Left forelimb (tissue), 1 donor: ENCODE results near the gene TBXT.
"Not testable (repeated sequence)": the region's sequence is repeated elsewhere in the genome, so short reads cannot be mapped to it uniquely, and the experiment has no call there.

Experiments used
- DNase-seq: peaks from one replicate; pipeline ENCODE4 v3.0.0-alpha.2; 2018; ENCODE audit warnings: low spot score

Gene TBXT, protein sequence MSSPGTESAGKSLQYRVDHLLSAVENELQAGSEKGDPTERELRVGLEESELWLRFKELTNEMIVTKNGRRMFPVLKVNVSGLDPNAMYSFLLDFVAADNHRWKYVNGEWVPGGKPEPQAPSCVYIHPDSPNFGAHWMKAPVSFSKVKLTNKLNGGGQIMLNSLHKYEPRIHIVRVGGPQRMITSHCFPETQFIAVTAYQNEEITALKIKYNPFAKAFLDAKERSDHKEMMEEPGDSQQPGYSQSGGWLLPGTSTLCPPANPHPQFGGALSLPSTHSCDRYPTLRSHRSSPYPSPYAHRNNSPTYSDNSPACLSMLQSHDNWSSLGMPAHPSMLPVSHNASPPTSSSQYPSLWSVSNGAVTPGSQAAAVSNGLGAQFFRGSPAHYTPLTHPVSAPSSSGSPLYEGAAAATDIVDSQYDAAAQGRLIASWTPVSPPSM

DNA sequence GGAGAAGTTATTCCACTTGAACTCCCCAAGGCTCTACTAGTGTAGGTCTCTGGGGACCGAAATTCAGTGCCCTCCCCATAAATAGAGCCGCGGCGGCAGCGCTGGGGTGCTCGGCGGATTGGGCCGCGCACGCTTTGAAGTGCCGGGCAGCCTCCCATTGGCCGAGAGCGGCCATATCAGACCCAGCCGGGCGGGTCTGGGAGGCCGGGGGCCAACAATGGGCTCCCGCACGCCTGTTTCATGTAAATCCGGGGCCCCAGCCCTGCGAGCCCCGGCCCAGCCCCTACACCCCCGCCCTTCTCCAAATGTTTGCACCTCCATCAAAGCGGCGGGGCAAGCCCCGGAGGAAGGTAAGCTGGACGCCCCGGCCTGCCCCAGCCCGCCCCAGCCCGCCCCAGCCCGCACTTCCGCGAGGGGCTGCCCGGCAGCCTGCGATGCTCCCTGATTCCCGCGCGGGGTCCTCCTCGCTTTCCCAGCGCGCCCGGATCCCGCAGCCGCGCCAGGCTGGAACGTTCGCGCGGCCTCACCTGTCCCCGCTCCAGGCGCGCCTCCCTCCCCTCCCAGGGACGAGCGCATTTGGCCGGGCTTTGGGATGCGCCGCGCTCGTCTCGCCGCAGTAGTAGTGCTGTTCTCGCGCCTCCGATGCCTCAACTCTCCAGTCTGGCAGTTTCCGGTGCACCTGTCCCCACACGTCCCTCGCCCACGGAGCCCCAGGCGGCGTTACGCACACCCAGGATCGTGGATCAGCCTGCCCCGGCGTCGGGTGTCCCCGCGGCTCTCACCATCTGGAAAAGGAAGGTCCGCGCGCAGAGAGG, at the start of gene TBXT:
Gene TBXT, minus strand, starts transcription at position 51 of the 815 bp plus-strand sequence. CDS start 260 bp downstream, outside the sequence.
- DNase-seq = no peak

DNA sequence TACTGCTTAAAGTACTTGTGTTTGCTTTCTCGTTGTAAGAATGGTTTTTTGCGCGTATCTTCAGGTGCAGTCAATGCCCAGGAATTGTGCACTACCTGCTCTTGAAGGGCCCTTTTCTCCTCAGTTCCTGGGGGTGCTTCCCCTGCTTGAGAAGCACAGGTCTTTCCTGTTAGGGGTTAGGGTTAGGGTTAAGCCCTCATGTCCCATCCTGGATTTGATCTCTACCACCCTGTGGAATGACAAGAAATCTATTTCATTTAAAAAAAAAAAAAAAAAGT, 39.6 kb upstream of the TBXT start:
- no peak for DNase-seq

DNA sequence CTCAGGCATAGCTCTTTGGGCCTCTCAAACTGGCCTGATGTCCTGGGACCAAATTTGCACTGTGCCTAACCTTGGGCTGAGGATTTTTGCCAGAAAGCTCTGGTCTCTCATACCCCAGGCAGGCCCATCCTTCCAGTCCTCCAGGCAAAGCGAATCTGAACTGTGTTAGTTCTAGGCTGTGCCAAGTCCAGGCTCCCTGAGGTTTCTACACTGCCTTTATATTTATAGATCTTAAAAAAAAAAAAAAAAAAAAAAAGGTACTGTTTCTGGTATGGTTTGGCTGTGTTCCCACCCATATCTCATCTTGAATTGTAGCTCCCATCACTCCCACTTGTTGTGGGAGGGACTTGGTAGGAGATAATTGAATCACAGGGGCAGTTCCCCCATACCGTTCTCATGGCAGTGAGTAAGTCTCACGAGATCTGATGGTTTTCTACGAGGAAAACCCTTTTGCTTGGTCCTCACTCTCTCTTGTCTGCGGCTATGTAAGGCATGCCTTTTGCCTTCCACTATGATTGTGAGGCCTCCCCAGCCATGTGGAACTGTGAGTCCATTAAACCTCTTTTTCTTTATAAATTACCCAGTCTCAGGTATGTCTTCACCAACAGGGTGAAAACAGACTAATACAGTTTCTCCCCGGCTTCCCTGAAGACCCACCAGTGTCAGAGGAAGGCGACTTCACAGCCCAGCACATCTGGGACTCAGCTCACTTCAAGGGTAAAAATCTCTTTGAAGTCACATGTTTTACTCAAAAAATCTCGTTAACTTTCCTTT, 39.0 kb upstream of the TBXT start:
- no peak for DNase-seq

DNA sequence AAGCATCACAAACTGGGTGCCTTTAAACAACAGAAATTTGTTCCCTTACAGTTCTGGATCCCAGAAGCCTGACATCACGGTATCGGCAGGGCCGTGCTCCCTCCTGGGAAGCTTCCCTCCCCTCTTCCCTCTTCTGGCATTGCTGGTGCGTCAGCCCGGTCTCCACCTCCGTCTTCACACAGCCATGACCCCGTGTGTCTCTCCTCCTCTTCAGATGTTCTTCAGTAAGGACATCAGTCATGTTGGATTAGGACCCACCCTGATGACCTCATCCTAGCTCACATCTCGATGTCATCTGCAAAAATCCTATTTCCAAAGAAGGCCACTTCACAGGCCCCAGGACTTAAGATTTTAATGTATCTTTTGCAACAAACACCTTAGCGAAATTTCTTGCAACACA, 38.4 kb upstream of the TBXT start:
- DNase-seq = no peak

DNA sequence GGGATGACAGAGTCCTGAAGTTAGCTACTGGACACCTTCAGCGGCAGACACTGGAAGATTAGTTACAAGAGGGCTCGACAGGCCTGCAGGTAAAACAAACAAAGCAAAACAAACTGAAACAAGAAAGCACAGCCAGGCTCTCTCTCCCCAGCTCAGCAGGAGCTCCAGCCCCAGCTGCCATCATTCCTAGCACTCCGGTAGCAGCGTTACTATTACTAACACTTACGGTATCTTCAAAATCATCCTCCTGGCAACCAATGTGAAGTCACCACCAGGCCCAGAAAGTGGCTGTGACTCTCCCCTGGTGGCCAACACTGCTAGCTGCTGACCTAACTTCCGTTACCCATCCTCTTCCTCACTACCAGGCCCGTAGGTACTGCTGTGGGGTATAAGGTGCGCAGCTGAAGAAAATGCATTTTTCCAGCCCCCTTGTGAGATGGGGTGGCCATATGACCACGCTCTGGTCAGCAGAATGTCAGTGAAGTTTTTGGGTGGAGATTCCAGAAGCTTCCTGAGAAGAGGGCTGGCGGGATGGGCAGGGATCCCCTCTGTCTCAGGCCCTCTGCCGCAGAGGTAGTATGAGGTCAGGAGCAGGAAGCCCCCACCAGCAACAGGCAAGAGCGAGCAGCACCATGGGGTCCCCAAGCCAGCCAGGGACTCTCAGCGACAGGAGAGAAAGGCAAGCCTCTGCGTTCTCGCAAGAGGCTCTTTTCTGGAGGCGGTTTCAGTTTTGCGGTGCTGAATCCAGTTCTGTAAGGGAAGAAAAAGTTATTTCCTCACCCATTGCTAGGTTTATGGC, 37.4 kb upstream of the TBXT start:
- no peak for DNase-seq

DNA sequence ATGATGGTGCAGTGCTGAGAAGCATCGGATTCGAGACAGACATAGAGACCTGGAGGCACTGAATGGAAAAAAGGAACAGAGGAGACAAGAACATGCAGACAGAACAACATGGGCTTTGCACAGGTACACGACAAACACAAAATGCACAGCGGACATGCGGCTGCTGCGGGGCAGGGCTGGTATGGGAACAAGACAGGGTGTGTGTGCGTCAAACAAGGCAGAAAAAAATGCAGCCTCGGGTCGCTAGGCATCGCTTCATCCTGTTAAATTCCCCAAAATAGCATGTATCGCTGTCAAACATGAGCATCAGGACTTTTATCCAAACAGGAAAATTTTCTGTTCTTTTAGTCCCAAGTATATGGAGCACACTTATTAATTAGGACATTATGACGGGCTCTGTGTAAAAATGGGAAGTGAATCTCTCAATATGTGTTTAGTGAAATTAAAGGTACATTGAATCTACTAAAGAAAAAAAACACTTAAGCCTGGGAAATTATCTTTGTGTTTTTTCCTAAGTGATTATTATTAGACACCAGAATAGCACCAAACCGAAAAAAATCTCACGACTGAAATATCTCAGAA, 36.1 kb upstream of the TBXT start:
- no peak for DNase-seq

DNA sequence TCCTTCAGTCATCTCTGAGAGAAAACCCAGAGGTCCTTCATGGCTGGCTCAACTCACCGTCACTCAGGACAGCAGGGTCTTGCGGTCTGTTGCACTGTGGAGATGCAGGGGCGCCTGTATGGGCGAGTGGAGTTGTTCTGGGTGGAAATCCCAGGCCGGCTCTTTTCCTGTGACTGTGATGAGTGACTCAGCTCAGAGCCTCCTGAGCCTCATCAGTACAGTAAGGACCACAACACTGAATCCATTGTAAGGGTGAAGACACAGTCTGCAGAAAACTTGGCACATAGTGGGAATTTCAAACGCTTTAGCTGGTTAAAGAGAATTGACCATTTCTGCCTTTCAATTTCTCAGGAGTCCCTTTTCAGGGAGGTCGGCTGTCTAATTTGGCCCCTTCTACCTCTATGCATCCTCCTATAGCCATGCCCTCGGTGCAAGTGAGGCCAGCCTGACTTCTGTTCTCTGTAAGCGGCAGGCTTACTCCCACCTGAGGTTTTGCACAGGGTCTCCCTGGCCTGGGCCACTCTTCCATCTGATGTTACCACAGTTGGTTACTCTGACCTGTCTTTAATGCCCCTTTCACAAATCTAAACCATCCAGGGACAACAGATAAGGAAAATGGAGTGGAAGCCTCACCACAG, 35.5 kb upstream of the TBXT start:
- no peak for DNase-seq

DNA sequence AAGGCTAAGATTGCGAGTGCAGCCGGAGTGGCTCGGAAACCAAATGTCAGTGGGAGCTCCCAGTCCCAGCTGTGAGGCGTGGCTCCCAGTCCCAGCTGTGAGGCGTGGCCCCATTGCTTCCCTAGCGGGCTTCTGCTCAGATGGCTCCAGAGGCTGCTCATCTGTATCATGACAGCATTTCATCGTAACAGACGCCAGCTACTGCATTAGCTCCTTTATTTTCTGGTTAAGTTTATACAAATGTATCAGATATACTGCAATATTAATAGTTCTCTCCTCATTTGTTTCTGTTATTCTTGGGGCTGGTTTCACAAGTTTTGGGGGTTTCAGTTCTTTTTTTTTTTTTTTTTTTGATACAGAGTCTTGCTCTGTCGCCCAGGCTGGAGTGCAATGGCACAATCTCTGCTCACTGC, 34.7 kb upstream of the TBXT start:
- no peak for DNase-seq

DNA sequence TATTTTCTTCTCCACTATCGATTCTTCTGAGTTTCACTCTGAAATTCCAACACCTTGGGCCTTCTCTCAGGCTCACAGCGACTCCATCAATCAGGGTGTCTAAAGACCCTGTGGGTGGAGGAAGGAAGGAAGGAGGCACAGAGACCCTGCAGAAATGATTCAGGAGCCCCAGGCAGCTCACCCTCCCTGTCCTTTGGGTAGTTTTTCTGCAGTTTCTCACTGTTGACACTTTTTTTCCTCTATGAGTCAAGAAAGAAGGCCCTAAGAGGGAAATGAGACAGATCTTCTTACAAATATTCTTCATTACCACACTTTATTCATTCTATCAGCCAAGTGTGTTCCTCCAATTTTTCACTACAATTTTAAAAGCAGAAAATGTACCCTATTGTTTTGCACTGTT, 34.2 kb upstream of the TBXT start:
- no peak for DNase-seq

DNA sequence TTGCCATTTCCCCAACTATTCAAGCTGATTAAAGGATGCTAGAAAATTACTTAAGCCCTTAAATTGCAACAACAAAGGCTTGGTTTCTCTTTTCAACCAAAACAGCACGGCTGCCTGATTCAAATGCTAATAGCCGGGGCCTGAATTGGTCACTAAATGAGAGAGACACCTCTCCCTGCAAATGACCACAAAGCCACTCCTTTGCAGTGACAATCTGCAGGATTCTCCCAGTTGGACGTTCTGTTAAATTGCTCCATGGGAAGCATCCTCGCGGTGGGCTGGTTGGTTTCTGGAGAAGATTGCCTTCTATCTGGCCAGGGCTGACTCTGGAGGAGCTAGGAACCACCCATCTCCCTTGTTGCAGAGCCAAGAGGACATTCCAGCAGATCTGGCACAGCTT, 29.7 kb upstream of the TBXT start:
- no peak for DNase-seq

DNA sequence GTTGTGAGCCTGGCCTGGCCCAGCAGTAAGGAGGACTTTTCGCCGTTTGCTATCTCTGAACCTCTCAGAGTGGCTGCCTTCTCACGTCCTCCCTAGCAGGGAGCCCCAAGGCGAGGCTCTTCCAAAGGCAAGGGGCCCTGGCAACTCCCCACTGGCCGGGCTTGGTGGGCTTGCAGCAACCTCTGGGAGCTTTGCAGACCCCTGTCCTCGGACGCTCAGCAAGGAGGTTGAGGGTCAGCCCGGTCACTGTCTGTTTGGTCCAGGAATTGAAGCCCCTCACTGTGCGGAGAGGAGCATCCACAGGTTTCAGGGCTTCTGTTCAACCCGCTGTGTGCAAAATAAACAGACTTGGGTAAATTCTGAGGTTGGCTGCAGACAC, 28.2 kb upstream of the TBXT start:
- DNase-seq = no peak

DNA sequence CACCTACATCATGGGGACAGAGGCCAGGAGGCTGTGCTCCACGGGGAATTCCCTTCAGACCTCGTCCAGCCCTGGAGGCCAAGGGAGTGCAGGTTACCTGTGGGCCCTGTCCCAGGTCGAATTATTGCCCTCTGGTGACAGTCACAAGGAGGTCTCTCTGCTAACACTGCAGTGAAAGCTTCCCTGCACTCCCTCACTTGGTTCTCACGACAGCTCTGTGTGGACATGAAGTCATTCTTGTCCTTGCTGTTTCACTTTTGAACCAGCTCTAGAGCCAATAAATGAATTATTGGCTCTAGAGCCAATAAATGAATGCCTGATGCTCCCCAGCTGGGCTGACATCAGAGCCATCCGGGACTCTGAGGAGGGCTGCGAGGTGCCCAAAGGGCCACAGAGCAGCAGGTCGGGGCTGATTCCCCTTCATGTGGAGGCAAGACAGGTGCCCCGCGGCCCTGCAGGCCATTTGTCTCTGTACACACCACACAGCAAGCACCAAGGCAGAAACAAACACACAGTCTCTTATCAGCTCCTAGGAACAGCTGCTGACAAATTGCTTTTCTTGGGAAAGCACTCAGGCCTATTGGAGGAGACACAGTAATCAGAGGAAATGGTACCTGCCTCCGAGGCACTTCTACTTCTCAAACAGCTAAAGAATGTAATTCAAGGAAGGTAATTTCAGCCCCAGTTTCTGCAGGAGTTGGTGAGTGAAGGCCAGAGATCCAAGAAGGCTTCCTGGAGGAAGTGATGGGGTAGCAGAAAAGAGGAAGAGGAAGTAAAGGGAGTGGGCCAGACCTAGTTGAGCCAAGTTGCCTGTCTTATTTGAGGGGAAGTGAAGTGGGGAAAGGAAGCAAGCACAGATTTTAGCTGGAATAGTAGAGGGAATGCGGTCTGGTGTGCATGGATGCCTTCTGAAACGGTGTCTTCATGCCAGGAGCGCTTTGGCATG, 27.5 kb upstream of the TBXT start:
- DNase-seq = no peak

DNA sequence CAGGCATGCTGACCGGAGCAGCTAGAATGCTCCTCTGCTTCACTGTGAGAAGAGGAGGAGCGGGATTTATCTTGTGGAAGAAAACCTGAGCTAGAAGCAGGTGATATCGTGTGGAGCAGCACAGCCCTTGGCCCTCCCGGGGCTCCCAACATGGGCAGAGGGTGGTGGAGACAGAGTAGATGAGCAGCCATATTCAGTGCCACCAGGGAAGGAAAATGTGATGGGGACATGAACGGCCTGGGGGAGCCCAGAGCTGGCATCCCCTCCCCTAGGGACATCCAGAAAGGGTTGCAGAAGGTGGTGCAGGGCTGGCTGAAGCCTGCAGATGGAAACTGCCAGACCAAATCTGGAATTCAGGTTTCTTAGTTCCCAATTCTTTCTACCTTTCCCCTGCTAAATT, 24.9 kb upstream of the TBXT start:
- no peak for DNase-seq

DNA sequence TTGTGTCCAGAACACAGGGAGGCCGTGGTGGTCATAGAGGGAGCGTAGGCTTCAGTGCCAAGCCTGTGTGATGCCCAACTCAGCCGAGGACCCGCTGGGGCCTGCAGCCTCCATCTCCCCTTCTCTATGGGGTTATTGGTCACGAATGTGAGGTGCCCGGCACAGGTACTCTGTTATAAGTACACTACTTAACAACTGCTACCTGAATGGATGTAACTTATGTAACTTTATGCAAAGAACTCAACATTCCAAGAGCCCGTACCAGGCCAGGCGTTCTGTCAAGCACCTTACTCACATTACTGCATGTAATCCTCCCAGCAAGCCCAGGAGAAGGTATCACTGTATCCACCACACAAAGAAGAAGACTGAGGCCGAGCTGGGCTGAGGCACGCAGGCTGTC, 24.5 kb upstream of the TBXT start:
- DNase-seq = no peak

DNA sequence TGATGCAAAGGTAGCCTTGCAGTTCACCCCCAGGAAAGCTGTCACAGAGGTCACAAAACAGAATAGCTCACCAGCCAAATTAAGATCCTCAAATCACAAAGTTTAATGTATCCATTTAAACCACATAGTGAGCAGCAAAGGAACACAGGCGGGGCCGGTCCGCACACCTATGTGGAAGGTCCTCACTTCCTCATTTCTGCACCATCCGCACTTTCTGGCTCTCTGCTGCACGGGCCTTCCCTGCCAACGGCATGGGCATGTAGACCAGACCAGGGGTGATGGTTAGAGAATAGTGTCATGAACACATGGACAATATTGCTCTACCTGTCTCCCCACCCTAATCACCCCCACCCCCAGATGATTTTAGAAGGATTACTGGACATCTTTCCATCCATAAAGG, 12.1 kb upstream of the TBXT start:
- no peak for DNase-seq

DNA sequence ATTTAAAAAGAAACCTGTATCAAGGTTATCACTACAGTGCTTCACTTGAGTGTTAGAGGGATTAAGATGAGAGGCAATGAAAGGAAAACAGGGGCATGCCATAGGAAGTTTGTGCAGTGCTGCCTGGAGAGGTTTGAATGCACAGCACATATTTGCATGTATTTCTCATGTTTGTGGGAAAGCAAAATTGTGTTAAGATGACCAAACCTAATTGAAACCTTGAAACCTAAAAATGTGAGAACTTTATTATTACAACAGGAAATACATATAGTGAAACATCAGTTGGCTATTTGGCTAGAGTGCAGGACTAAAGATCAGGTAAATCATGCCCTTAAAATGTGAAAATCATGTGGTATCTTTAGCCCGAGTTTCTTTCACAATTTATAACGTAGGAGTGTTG, 8.5 kb upstream of the TBXT start:
- DNase-seq = no peak

DNA sequence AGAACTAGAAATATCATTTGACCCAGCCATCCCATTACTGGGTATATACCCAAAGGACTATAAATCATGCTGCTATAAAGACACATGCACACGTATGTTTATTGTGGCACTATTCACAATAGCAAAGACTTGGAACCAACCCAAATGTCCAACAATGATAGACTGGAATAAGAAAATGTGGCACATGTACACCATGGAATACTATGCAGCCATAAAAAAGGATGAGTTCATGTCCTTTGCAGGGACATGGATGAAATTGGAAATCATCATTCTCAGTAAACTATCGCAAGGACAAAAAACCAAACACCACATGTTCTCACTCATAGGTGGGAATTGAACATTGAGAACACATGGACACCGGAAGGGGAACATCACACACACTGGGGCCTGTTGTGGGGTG, 7.4 kb upstream of the TBXT start:
- DNase-seq = not testable (repeated sequence)

DNA sequence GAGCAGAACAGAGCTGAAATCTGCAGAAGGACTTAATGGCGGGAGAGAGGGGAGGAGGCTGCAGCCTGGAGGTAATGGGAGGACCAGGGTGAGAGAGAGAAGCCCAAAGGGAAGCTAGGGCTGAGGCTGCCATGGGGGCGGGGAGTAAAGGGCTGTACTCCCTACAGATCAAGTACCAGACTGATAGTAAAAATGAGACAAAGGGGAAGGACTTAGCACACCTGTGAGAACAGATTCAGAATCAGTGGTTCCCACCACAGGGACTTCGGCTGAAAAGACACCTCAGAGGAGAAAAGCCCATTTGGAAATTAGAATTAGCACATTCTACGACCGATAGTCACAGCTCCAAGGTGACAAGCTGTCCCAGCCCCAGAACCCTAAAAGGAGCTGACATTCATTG, 6.4 kb upstream of the TBXT start:
- DNase-seq = no peak

DNA sequence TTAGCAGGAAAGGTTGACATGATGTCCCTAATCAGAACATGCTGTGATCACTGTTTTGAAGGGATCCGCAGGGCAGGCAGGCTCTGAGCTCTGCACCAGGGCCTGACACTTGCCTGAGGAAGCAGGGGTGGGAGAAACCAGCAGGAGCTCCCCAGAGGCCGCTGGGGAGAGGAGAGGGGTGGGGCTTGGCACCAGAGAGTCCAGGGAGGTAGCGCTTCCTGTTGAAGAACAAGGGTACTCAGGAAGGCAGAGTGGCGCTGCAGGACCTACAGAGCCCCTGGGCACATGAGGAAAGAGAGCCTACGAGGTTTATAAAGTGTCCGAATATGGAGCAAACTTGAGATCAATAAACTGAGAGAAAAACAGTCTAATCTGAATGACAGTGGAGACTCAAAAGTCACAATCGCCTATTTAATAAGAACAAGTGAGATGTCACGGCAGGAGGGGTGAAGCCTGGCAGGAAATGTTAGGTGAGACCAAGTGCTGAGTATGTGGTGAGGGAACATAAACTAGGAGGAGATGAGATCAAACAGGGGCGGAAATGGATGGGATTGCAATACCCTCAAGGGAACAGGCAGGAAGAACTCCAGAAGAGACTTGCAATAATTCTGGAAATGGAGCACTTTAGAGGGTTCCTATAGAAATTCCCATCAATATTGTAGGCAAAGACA, 5.8 kb upstream of the TBXT start:
- DNase-seq = no peak
